Peyer's patch (tissue), 4 donors: ENCODE results near the gene TAF11. TPM values are rescaled to one million over a fixed set of nuclear protein-coding genes. Genes with fewer than 3 reads are reported as not detected.

Experiments used
- DNase-seq, 3 donors: peaks; one replicate each; pipeline ENCODE4 v3.0.0-alpha.2; 2017 to 2019
- H3K27ac ChIP-seq, 4 donors: fragments of 200-600 bp; sonication (generic); one replicate each; pipeline ENCODE4 v1.5.1; 2016 to 2019
- H3K27me3 ChIP-seq, 2 donors: fragments of 200-600 bp; sonication (generic); one replicate each; pipeline ENCODE4 v1.5.1; 2019
- H3K36me3 ChIP-seq, 3 donors: fragments of 200-600 bp; sonication (generic); one replicate each; pipeline ENCODE4 v1.5.1; 2016 to 2019
- H3K4me1 ChIP-seq, 4 donors: fragments of 200-600 bp; sonication (generic); one replicate each; pipeline ENCODE4 v1.5.1; 2016 to 2019
- H3K4me3 ChIP-seq, 4 donors: fragments of 200-600 bp; sonication (generic); 1 replicate in 3 of 4; 2 replicates in 1 of 4; pipeline ENCODE4 v1.5.1; 2016 to 2019; ENCODE audit warnings: mild to moderate bottlenecking in 1 of 4
- H3K9me3 ChIP-seq, 4 donors: fragments of 200-600 bp; sonication (generic); one replicate each; pipeline ENCODE4 v1.5.1; 2016 to 2019; ENCODE audit warnings: mild to moderate bottlenecking in 1 of 4
- CTCF ChIP-seq, 6 experiments: fragments of 450-650 bp in 4 of 6; fragments of 200-600 bp in 2 of 6; sonication (generic) in 1 of 6; IDR thresholded peaks; one replicate each; pipeline ENCODE4 v1.5.1; 2017 to 2019; ENCODE audit warnings: antibody characterized with exemption in 6 of 6, mild to moderate bottlenecking in 3 of 6, moderate library complexity in 1 of 6
- POLR2A ChIP-seq, 2 donors: fragments of 450-650 bp; IDR thresholded peaks; one replicate each; pipeline ENCODE4 v1.5.1; 2017; ENCODE audit warnings: antibody characterized with exemption in 2 of 2, mild to moderate bottlenecking in 2 of 2, moderate library complexity in 2 of 2
- total RNA-seq, 4 donors: library from RNA; depleted of rRNA; stranded (reverse); fragments of >200 nt; gene quantifications; one replicate each; pipeline ENCODE4 v1.1.0, GENCODE V29; 2016

TAF11 gene
- total RNA-seq, 4 donors from 2014 or later, result 22.1 to 30.5 (median 25.4) TPM

GRCh38 chr6:34832942-34833341, 54.9 kb downstream of the TAF11 start:
- no peak for DNase-seq
- H3K36me3 ChIP-seq, result peaks cover 0 to 34% (median 0%) of the 10 kb centered on the region in 3 donors
- TF ChIP-seq POLR2A (IDR thresholded peaks at IDR 0.05), result no peak
- no peak for TF ChIP-seq CTCF (IDR thresholded peaks at IDR 0.05)
- H3K4me3 ChIP-seq, result no peak overlapping the region
- no peaks in the 10 kb centered on the region for H3K4me1 ChIP-seq
- no peak overlapping the region for H3K27ac ChIP-seq
- no peaks in the 10 kb centered on the region for H3K9me3 ChIP-seq
- H3K27me3 ChIP-seq, result no peaks in the 10 kb centered on the region

- Histone ChIP-seq H3K36me3 (peaks cover 0 to 28% (median 0%) of the 10 kb centered on the region in 3 donors), H3K9me3 (no peaks in the 10 kb centered on the region), H3K4me3 (no peak overlapping the region), H3K27me3 (no peaks in the 10 kb centered on the region), H3K4me1 (no peaks in the 10 kb centered on the region), H3K27ac (no peak overlapping the region)
- no peak for DNase-seq
- no peak for TF ChIP-seq CTCF (IDR thresholded peaks at IDR 0.05)
- no peak for TF ChIP-seq POLR2A (IDR thresholded peaks at IDR 0.05)
Measured at GRCh38 chr6:34829137-34829536, 58.7 kb downstream of the TAF11 start.

Other genes with a start within 250 kb of the TAF11 start
- 10 to 100 TPM; 52.8 to 82.3 (median 73.9) TPM for gene ILRUN, start 191.3 kb downstream of the TAF11 start, total RNA-seq
- 10 to 100 TPM; 40.1 to 60.9 (median 49.4) TPM for gene SNRPC, start 130.5 kb downstream of the TAF11 start, total RNA-seq
- 10 to 100 TPM; 10.2 to 13.2 (median 10.9) TPM for gene BLTP3A, start 96.0 kb downstream of the TAF11 start, total RNA-seq
- 10 to 100 TPM; 24.3 to 42.1 (median 31.9) TPM for gene ANKS1A, start 1.2 kb upstream of the TAF11 start, total RNA-seq